GM12872 (cell line): ENCODE data around the gene CEMP1.

Experiments
- TF ChIP-seq, protein P1 (sequence below): IDR thresholded peaks from 3 replicates; pipeline ENCODE4 v1.5.1; 2011; ENCODE audit warnings: low read depth, mild to moderate bottlenecking, low read length, moderate library complexity; ENCODE audit not compliant: insufficient read depth

Gene CEMP1, protein sequence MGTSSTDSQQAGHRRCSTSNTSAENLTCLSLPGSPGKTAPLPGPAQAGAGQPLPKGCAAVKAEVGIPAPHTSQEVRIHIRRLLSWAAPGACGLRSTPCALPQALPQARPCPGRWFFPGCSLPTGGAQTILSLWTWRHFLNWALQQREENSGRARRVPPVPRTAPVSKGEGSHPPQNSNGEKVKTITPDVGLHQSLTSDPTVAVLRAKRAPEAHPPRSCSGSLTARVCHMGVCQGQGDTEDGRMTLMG

DNA sequence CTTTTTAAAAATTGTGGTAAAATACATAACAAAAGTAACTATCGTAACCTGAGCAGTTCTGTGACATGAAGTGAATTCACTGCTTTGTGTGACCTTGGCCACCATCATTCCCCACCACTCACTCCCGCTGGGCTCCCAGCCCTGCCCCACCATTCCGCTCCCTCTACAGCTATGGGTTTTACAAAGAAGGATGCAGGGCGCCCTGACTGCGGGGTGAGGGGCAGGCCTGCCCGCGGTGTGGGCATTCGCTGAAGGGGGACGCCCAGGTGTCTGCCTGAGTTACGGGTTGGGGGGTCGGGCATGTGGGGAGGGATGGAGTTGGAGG is at the start of gene CEMP1:
CEMP1 (minus strand) TSS at position 38 of the 325 bp plus-strand sequence. CDS start 335 bp downstream, outside the sequence.
- TF ChIP-seq, protein P1, sequence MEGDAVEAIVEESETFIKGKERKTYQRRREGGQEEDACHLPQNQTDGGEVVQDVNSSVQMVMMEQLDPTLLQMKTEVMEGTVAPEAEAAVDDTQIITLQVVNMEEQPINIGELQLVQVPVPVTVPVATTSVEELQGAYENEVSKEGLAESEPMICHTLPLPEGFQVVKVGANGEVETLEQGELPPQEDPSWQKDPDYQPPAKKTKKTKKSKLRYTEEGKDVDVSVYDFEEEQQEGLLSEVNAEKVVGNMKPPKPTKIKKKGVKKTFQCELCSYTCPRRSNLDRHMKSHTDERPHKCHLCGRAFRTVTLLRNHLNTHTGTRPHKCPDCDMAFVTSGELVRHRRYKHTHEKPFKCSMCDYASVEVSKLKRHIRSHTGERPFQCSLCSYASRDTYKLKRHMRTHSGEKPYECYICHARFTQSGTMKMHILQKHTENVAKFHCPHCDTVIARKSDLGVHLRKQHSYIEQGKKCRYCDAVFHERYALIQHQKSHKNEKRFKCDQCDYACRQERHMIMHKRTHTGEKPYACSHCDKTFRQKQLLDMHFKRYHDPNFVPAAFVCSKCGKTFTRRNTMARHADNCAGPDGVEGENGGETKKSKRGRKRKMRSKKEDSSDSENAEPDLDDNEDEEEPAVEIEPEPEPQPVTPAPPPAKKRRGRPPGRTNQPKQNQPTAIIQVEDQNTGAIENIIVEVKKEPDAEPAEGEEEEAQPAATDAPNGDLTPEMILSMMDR, result no peak

DNA sequence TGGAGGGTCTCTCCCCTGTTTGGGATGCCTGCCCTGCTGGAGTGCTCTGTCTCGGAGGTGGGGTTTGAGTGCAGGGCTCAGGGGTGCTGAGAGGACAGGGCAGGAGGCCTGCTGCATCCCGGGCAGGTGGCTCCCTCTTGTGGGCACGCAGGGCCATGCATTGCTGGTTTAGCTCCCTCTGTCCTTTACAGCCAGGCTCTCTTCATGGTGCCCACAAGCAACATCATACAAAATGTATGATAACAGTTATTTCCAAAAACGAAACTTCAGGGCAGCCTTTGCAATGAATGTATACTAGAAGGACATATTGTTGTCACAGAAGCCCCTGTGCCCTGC is 29.6 kb upstream of the CEMP1 start:
- TF ChIP-seq, protein P1, result peak; percentile 30; the same call in 2 of the 3 replicates

DNA sequence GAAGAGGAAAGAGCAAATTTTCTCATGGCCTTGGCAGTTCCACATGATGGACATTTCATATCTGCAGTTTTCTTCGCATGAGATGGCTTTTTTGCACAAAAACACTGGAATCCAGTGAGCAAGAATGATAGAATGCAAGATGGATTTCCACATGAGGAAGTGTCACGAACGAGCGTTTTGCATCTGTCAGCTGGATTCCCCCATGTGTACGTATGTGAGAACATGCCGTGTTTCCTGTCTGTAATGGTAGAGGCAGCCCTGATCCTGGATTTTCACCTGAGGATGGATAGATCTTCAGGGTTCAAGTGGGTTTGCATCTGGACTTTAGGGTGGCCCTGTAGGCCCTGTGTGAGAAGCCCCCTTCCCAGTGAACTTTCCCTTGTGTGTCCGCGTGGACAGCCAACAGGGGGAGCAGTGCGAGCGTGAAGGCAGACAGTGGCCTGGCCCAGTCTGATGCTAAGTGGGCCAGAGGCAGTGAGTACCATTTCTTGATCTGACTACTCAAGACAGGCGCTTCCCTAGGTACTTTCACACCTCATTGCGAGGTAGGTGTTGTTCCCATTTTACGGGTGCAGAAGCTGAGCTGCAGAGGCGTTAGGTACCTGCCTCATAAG is 8.7 kb upstream of the CEMP1 start:
- TF ChIP-seq, protein P1, result peak; percentile 55

DNA sequence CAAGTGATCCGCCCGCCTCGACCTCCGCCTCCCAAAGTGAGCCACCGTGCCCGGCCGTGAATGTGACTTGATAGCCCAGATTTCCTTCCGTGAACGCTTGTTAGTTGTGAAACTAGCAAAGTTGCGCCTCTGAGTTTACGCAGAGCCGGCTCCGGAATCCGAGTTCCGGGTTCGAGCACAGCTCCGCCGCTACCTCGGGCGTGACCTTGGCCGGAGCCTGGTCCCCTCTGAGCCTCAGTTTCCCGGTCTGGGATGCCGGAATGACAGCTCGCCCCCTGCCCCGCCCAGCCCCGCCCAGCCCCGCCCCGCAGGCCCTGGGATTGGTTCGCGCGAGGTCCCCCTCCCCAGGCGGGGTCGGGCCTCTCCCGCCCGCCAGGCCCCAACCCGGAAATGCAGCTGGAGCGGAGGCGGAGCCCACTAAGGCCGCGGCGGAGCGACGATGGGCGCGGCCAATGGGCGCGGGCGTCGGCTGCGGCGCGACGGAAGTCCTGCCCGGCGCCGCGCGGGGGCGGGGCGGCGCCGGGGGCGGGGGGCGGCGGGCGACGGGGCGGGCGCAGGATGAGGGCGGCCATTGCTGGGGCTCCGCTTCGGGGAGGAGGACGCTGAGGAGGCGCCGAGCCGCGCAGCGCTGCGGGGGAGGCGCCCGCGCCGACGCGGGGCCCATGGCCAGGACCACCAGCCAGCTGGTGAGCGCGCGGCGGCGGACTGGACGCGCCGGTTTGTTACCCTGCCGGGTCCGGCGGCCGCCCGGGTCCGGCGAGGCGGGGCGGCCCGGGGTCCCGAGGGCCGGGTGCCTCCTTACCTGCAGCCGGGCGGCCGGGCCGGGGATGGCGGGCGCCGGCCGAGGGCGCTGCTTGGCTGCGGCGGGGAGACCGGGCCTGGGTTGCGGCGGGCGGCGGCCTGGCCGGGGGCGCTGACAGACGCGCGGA is 6.5 kb upstream of the CEMP1 start, which contains the start of gene PDPK1:
PDPK1 (plus strand) TSS at position 571 of the 929 bp plus-strand sequence; CDS start at position 663, 92 bp downstream.
- TF ChIP-seq, protein P1, result no peak

DNA sequence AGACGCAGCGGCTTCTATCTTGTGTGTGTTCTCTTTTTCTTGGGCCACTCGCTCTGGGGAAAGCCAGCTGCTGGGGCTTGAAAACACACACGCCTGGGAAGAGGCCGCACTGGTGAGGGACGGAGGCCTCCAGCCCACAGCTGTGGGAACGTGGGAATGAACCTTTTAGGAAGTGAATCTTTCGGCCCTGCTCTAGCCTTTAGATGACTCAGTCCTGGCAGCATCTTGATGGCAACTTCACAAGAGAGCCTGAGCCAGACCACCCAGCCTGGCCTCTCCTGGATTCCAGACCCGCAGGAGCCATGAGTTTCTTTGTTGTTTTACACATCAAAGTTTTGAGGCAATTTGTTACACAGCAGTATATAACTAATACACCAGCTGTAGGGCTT is 4.4 kb upstream of the CEMP1 start:
- TF ChIP-seq, protein P1, result no peak

DNA sequence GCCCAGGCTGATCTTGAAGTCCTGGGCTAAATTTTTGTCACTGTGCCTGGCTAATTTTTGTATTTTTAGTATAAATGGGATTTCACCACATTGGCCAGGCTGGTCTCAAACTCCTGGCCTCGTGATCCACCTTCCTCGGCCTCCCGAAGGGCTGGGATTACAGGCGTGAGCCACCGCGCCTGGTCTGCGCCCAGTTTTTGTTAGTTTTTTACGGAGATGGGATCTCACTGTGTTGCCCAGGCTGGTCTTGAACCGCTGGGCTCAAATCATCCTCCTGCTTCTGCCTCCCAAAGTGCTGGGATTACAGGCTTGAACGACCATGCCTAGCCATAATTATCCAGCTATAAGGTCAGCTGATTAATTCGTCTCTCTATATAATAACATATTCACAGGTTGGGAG is 2.7 kb upstream of the CEMP1 start:
- TF ChIP-seq, protein P1, result no peak

DNA sequence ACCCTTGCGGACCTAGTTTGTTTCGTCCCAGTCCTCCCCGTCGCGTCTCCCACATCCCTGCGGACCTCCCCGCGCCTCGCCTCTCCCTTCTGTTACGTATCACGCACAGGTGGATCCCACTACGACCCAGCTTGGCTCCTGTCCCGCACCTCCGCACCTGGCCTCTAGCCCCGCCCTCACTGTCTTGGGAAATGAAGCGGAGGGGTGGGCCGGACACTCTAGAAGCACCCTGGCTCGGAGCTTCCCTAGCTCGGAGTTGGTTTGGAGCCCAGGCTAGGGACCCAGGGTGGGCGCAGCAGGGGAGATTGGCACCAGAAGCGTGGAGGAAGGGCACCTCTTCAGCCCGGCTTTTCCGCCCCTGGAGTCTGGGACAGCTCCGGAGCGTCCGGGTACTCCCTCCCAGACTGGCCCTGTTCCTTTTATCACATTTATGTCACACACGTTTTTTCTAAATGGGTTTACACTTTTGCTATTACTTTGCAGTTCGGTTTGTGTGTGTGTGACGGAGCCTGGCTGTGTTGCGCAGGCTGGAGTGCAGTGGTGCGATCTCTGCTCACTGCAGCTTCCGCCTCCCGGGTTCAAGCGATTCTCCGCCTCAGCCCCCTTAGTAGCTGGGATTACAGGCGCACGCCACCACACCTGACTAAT is 1.4 kb upstream of the CEMP1 start:
- TF ChIP-seq, protein P1, result no peak
